ENCODE measurements around the gene CHTF18.
"Not testable (repeated sequence)": the region's sequence is repeated elsewhere in the genome, so short reads cannot be mapped to it uniquely, and the experiment has no call there.

CHTF18 gene

DNA sequence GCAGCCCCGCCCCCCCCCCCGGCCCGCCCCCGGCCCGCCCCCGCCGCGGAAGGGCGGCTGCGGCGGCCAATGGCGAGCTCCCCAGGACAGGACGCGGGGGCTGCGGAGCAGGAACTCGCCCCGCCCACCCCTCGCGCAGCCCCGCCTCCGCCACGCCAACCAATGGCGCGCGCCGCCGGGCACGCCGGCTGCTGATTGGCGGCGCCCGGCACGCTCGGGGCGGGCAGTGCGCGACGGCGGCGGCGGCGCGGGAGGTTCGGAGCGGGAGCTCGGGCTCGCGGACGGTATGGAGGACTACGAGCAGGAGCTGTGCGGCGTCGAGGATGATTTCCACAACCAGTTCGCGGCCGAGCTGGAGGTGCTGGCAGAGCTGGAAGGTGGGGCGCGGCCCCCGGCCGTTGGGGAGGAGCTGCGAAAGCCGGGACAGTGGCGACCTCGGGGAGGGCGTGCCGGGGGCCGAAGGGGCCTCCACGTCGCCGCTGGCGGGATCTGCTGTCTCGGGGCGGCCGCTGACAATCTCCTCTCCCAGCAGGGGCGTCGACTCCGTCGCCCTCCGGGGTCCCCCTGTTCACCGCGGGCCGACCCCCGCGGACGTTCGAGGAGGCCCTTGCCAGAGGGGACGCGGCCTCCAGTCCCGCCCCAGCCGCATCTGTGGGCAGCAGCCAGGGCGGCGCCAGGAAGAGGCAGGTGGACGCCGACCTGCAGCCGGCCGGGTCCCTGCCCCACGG lies at the start of gene CHTF18:
Gene CHTF18 (plus strand): TSS at position 222 of the 728 bp plus-strand sequence. CDS start 65 bp downstream, at position 287.
- peak within 1 kb of the TSS; percentile 93 for H3K4me3 ChIP-seq (ENCODE audit: low read depth, low read length)
- TF ChIP-seq, protein P1, sequence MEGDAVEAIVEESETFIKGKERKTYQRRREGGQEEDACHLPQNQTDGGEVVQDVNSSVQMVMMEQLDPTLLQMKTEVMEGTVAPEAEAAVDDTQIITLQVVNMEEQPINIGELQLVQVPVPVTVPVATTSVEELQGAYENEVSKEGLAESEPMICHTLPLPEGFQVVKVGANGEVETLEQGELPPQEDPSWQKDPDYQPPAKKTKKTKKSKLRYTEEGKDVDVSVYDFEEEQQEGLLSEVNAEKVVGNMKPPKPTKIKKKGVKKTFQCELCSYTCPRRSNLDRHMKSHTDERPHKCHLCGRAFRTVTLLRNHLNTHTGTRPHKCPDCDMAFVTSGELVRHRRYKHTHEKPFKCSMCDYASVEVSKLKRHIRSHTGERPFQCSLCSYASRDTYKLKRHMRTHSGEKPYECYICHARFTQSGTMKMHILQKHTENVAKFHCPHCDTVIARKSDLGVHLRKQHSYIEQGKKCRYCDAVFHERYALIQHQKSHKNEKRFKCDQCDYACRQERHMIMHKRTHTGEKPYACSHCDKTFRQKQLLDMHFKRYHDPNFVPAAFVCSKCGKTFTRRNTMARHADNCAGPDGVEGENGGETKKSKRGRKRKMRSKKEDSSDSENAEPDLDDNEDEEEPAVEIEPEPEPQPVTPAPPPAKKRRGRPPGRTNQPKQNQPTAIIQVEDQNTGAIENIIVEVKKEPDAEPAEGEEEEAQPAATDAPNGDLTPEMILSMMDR (IDR thresholded peaks at IDR 0.05; ENCODE audit: low read depth, low read length) = no peak

DNA sequence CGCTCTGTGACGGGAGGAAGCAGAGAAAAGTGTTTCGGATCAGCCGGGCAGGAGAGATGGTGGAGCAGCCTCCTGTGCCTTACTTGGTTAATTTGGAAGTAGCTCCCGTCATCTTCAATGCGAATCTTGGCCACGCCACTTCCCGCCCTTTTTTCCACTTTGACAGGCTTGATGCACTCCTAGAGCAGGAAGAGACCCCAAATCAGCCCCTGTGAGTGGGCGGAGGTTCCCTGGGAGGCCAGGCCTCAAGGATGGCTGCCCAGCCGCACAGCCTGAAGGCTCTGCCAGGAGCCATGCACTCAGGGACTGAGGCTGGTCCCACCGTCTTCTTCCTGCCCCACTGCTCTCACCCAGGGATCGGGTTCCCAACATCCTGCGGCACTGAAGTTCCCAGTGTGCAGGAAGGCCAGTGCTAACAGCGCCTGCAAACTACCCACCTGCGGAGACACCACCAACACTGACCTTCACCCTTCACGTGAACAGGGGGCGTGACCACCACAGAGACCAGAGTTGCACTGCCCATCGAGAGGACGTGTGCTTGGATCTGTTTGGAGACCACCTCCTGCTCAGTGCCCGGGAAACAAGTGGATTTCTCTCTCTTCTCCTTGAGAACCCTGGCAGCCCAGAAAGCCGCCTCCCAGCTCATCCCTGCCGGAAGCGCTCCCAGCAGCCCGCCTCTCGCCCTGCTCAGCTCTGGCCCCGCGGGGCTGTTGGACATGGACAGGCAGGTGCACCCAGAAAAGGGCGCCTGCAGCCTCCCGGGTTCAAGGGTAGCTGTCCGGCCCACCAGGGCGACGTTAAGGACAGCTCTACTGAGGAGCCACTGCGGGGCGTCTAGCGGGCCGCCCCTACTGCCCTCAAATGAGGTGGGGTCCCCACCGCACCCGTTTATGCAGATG lies 48.6 kb upstream of the CHTF18 start:
- TF ChIP-seq, protein P1 (IDR thresholded peaks at IDR 0.05; ENCODE audit: low read depth, low read length) = no peak
- H3K4me3 ChIP-seq (ENCODE audit: low read depth, low read length) = peak overlapping the region; percentile 91

DNA sequence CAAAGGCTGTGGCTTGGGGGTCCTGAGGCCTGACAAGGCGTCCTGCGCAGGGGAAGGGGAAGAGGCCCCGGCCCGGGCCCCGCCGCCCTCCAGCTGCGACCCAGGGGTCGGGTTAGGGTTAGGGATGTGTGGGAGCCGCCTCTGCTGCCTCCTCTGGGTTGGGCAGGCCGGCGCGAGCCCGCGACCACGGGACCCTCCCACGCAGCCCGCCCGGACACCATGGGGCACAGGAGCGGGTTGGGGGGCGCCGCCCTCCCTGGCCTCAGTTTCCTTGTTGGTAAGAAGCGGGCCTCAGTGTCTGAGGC lies 48.0 kb upstream of the CHTF18 start:
- TF ChIP-seq, protein P1 (IDR thresholded peaks at IDR 0.05; ENCODE audit: low read depth, low read length) = no peak
- H3K4me3 ChIP-seq (ENCODE audit: low read depth, low read length) = peak overlapping the region; percentile 91

DNA sequence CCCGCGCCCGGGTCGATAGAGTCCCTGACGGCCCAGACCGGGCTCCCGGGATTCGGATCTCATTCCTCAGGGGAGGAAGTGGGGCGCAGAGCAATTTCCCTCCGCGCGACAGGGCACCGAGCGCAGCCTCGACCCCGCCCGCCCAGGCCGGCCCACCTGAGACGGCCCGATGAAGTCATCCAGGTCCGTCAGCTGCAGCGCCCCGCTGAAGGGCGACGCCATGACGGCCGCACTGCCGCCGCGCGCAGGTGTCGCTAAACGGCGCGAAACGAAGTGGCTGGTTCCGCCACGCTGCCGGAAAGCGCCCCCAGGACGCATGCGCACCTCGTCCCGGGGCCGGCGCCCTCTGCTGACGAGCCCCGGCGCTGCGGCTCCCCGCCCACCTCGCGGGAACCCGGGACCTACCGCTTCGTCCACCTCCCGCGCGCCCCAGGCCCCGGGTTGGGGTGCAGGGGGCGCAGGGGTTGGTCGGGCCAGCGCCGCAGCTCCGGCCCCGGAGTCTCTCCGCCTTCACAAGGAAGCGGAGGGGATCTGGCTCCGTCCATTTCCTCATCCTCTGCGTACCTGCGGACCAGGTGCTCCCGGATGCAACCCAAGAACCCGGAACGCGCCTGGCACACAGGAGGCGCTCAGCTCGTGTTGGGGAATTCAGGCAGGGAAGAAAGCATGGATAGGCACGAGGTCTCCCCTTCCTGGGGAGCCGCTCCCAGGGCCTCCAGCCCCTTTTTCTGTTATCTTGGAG lies 47.5 kb upstream of the CHTF18 start, which contains the start of gene CIAO3:
Gene CIAO3 (minus strand): TSS at position 234 of the 742 bp plus-strand sequence. CDS start 12 bp downstream, at position 222.
- peak within 1 kb of the TSS; percentile 91 for H3K4me3 ChIP-seq (ENCODE audit: low read depth, low read length)
- TF ChIP-seq, protein P1 (IDR thresholded peaks at IDR 0.05; ENCODE audit: low read depth, low read length) = peak; percentile 78

DNA sequence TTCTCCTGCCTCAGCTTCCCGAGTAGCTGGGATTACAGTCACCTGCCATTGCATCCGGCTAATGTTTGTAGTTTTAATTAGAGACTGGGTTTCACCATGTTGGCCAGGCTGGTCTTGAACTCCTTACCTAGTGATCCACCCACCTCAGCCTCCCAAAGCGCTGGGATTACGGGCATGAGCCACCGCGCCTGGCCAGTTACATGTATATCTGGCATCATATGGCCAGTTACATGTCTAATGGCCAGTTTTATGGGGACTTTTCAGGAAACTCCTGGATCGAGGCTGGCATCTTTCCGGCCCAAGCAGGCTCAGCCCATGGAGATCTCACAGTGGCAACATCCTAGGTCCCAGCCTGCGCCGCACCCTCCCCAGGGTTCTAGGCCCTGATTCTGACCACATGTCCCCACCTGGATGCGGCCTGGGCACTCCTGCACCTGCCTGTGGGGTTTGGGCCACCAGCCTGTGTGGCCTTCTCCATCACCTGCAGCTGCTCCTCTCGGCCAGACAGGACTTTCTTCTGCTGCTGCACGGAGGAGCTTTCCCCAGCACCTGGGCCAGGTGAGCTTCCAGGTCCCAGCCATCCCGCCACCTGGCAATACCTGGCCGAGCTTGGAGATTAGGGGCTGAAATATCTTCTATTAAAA lies 46.3 kb upstream of the CHTF18 start:
- TF ChIP-seq, protein P1 (IDR thresholded peaks at IDR 0.05; ENCODE audit: low read depth, low read length) = no peak
- H3K4me3 ChIP-seq (ENCODE audit: low read depth, low read length) = no peak overlapping the region

DNA sequence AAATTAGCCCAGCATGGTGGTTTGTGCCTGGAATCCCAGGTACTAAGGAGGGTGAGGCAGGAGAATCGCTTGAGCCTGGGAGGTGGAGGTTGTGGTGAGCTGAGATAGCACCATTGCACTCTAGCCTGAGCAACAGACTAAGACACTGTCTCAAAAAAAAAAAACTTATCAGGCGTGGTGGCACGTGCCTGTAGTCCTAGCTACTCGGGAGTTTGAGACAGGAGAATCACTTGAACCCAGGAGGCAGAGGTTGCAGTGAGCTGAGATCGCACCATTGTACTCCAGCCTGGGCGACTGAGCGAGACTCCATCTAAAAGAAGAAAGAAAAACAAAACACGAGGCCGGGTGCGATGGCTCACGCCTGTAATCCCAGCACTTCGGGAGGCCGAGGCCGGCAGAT lies 45.5 kb upstream of the CHTF18 start:
- H3K4me3 ChIP-seq (ENCODE audit: low read depth, low read length) = not testable (repeated sequence)

All from WI38 (cell line).